Parathyroid adenoma (tissue), 2 donors: Measurements from ENCODE around the gene SLC13A1.

Experiments
- H2AFZ ChIP-seq: fragments of 300-600 bp; sonication (generic); one replicate; pipeline ENCODE4 v1.7.0; 2017; ENCODE audit warnings: antibody characterized with exemption, mild to moderate bottlenecking
- H3K27ac ChIP-seq: fragments of 300-600 bp; sonication (generic); one replicate; pipeline ENCODE4 v1.7.0; 2017
- H3K27me3 ChIP-seq: fragments of 300-600 bp; sonication (generic); one replicate; pipeline ENCODE4 v1.7.0; 2017; ENCODE audit warnings: low read length; ENCODE audit not compliant: control insufficient read depth, insufficient read depth
- H3K36me3 ChIP-seq: fragments of 300-600 bp; sonication (generic); one replicate; pipeline ENCODE4 v1.7.0; 2017; ENCODE audit warnings: low read length; ENCODE audit not compliant: control insufficient read depth, insufficient read depth
- H3K4me1 ChIP-seq: fragments of 300-600 bp; sonication (generic); one replicate; pipeline ENCODE4 v1.7.0; 2017; ENCODE audit warnings: control low read depth
- H3K4me2 ChIP-seq: fragments of 300-600 bp; sonication (generic); one replicate; pipeline ENCODE4 v1.7.0; 2017; ENCODE audit warnings: low read length
- H3K4me3 ChIP-seq: fragments of 300-600 bp; sonication (generic); one replicate; pipeline ENCODE4 v1.7.0; 2017; ENCODE audit warnings: low read depth, low read length
- H3K79me2 ChIP-seq: fragments of 300-600 bp; sonication (generic); one replicate; pipeline ENCODE4 v1.7.0; 2017; ENCODE audit warnings: control low read depth
- H3K9ac ChIP-seq: fragments of 300-600 bp; sonication (generic); one replicate; pipeline ENCODE4 v1.7.0; 2017; ENCODE audit warnings: mild to moderate bottlenecking
- H3K9me3 ChIP-seq: fragments of 300-600 bp; sonication (generic); one replicate; pipeline ENCODE4 v1.7.0; 2017; ENCODE audit warnings: low read length; ENCODE audit not compliant: control insufficient read depth
- TF ChIP-seq, protein P1 (sequence below): fragments of 300-600 bp; sonication (generic); IDR thresholded peaks from one replicate; pipeline ENCODE4 v1.7.0; 2017; ENCODE audit warnings: antibody characterized with exemption, mild to moderate bottlenecking
- donor health status: primary hyperparathyroidism.

Gene SLC13A1

GRCh38 chr7:123126691-123127090 lies 73.1 kb downstream of the SLC13A1 start:
- Histone ChIP-seq H3K36me3 (no peaks in the 10 kb centered on the region), H3K27ac (no peak overlapping the region), H3K9ac (no peak overlapping the region), H3K4me3 (no peak overlapping the region), H3K4me1 (no peaks in the 10 kb centered on the region), H3K9me3 (no peaks in the 10 kb centered on the region), H3K4me2 (no peak overlapping the region), H3K27me3 (no peaks in the 10 kb centered on the region), H3K79me2 (no peaks in the 10 kb centered on the region), H2AFZ (no peak overlapping the region)
- TF ChIP-seq, protein P1, sequence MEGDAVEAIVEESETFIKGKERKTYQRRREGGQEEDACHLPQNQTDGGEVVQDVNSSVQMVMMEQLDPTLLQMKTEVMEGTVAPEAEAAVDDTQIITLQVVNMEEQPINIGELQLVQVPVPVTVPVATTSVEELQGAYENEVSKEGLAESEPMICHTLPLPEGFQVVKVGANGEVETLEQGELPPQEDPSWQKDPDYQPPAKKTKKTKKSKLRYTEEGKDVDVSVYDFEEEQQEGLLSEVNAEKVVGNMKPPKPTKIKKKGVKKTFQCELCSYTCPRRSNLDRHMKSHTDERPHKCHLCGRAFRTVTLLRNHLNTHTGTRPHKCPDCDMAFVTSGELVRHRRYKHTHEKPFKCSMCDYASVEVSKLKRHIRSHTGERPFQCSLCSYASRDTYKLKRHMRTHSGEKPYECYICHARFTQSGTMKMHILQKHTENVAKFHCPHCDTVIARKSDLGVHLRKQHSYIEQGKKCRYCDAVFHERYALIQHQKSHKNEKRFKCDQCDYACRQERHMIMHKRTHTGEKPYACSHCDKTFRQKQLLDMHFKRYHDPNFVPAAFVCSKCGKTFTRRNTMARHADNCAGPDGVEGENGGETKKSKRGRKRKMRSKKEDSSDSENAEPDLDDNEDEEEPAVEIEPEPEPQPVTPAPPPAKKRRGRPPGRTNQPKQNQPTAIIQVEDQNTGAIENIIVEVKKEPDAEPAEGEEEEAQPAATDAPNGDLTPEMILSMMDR: no peak

GRCh38 chr7:123126171-123126570 lies 73.6 kb downstream of the SLC13A1 start:
- H3K27ac ChIP-seq: no peak overlapping the region
- no peaks in the 10 kb centered on the region for H3K36me3 ChIP-seq
- no peaks in the 10 kb centered on the region for H3K79me2 ChIP-seq
- no peaks in the 10 kb centered on the region for H3K4me1 ChIP-seq
- no peak overlapping the region for H3K9ac ChIP-seq
- TF ChIP-seq, protein P1: no peak
- H3K4me3 ChIP-seq: no peak overlapping the region
- no peaks in the 10 kb centered on the region for H3K9me3 ChIP-seq
- no peaks in the 10 kb centered on the region for H3K27me3 ChIP-seq
- no peak overlapping the region for H2AFZ ChIP-seq
- H3K4me2 ChIP-seq: no peak overlapping the region

DNA sequence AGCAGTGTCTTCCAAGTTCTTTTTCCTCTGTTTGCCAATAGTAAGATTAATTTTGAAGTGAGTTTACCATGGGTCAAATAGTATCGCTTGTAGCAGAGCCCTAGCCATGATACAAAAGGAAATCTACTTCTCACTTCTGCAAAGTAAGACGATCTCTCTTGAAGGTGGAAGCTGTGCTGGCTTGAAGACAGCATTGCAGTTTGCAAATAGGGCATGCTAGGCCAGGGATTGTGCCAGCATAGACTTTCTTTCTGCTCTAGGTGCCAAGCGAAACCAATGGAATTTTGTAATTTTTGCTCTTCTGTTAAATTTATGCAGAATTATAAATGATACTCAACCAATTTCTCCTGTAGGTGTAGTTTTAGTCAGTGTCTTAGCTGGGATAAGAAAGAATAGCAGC lies 74.5 kb downstream of the SLC13A1 start:
- TF ChIP-seq, protein P1: no peak
- H2AFZ ChIP-seq: no peak overlapping the region
- no peaks in the 10 kb centered on the region for H3K79me2 ChIP-seq
- no peak overlapping the region for H3K27ac ChIP-seq
- H3K36me3 ChIP-seq: no peaks in the 10 kb centered on the region
- H3K4me3 ChIP-seq: no peak overlapping the region
- H3K27me3 ChIP-seq: no peaks in the 10 kb centered on the region
- no peak overlapping the region for H3K4me2 ChIP-seq
- no peaks in the 10 kb centered on the region for H3K4me1 ChIP-seq
- H3K9me3 ChIP-seq: no peaks in the 10 kb centered on the region
- no peak overlapping the region for H3K9ac ChIP-seq

- Histone ChIP-seq H3K4me2 (no peak overlapping the region), H3K36me3 (no peaks in the 10 kb centered on the region), H3K79me2 (no peaks in the 10 kb centered on the region), H3K9me3 (no peaks in the 10 kb centered on the region), H2AFZ (no peak overlapping the region), H3K27ac (no peak overlapping the region), H3K27me3 (no peaks in the 10 kb centered on the region), H3K4me3 (no peak overlapping the region), H3K9ac (no peak overlapping the region), H3K4me1 (no peaks in the 10 kb centered on the region)
- TF ChIP-seq, protein P1: no peak
Observed at GRCh38 chr7:123122916-123123315, 76.9 kb downstream of the SLC13A1 start.

DNA sequence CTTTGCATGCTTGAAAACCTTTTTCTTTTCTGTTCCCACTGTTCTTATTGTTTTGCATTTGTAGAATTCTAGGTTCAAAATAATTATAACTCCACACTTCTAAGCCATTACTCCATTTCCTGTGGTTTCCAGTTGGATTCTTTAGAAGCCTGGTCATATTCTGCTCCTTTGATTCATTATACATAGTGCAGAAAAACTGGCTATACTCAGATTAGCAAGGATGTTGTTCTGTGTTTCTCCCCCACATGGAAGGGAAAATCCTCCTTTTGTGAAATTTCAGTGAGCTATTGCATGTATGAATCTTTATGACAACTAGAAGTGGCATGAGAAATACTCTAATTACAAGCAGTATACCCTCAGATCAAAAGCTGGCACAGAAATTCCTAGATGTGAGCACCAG lies 79.5 kb downstream of the SLC13A1 start:
- Histone ChIP-seq H3K9me3 (no peaks in the 10 kb centered on the region), H3K9ac (no peak overlapping the region), H3K4me3 (no peak overlapping the region), H3K36me3 (no peaks in the 10 kb centered on the region), H3K27me3 (no peaks in the 10 kb centered on the region), H2AFZ (no peak overlapping the region), H3K4me1 (no peaks in the 10 kb centered on the region), H3K27ac (no peak overlapping the region), H3K4me2 (no peak overlapping the region), H3K79me2 (no peaks in the 10 kb centered on the region)
- TF ChIP-seq, protein P1: no peak
